Measurements from ENCODE around the gene ROBO1. TPM values are rescaled to one million over a fixed set of nuclear protein-coding genes. Genes with fewer than 3 reads are reported as not detected.

The ROBO1 gene
- total RNA-seq, 1 donor from 2014 or later, result 43.7 TPM

GRCh38 chr3:79418855-79419621 lies 348.8 kb downstream of the ROBO1 start:
- H3K27me3 Mint-ChIP-seq (ENCODE audit: low read depth), result no peaks in the 10 kb centered on the region
- no peak for TF ChIP-seq CTCF (IDR thresholded peaks at IDR 0.05)
- H3K4me1 Mint-ChIP-seq (ENCODE audit: low read depth), result peaks cover 25% of the 10 kb centered on the region
- H3K36me3 Mint-ChIP-seq (ENCODE audit: low read depth), result no peaks in the 10 kb centered on the region
- H3K9me3 Mint-ChIP-seq (ENCODE audit: low read depth), result peaks cover 3% of the 10 kb centered on the region
- no peak for DNase-seq (ENCODE audit: low spot score)
- H3K4me3 Mint-ChIP-seq (ENCODE audit: unreplicated experiment), result no peak overlapping the region
- H3K27ac Mint-ChIP-seq (ENCODE audit: unreplicated experiment), result no peak overlapping the region

GRCh38 chr3:79415356-79415755 lies 352.4 kb downstream of the ROBO1 start:
- no peak for DNase-seq (ENCODE audit: low spot score)
- Mint-ChIP-seq H3K27me3 (ENCODE audit: low read depth) (no peaks in the 10 kb centered on the region), H3K9me3 (ENCODE audit: low read depth) (peaks cover 3% of the 10 kb centered on the region), H3K4me3 (ENCODE audit: unreplicated experiment) (no peak overlapping the region), H3K4me1 (ENCODE audit: low read depth) (peaks cover 30% of the 10 kb centered on the region), H3K36me3 (ENCODE audit: low read depth) (no peaks in the 10 kb centered on the region), H3K27ac (ENCODE audit: unreplicated experiment) (peak overlapping the region; percentile 64)
- TF ChIP-seq CTCF (IDR thresholded peaks at IDR 0.05), result no peak

GRCh38 chr3:79414806-79415205 lies 353.0 kb downstream of the ROBO1 start:
- no peak for DNase-seq (ENCODE audit: low spot score)
- H3K9me3 Mint-ChIP-seq (ENCODE audit: low read depth), result peaks cover 3% of the 10 kb centered on the region
- H3K36me3 Mint-ChIP-seq (ENCODE audit: low read depth), result no peaks in the 10 kb centered on the region
- no peak overlapping the region for H3K4me3 Mint-ChIP-seq (ENCODE audit: unreplicated experiment)
- peaks cover 30% of the 10 kb centered on the region for H3K4me1 Mint-ChIP-seq (ENCODE audit: low read depth)
- H3K27ac Mint-ChIP-seq (ENCODE audit: unreplicated experiment), result no peak overlapping the region
- no peaks in the 10 kb centered on the region for H3K27me3 Mint-ChIP-seq (ENCODE audit: low read depth)
- TF ChIP-seq CTCF (IDR thresholded peaks at IDR 0.05), result no peak

- H3K4me1 Mint-ChIP-seq (ENCODE audit: low read depth), result peaks cover 26% of the 10 kb centered on the region
- H3K9me3 Mint-ChIP-seq (ENCODE audit: low read depth), result peaks cover 3% of the 10 kb centered on the region
- no peak for TF ChIP-seq CTCF (IDR thresholded peaks at IDR 0.05)
- no peak for DNase-seq (ENCODE audit: low spot score)
- H3K36me3 Mint-ChIP-seq (ENCODE audit: low read depth), result no peaks in the 10 kb centered on the region
- no peaks in the 10 kb centered on the region for H3K27me3 Mint-ChIP-seq (ENCODE audit: low read depth)
- no peak overlapping the region for H3K4me3 Mint-ChIP-seq (ENCODE audit: unreplicated experiment)
- H3K27ac Mint-ChIP-seq (ENCODE audit: unreplicated experiment), result no peak overlapping the region
These were observed 353.8 kb downstream of the ROBO1 start for GRCh38 chr3:79414035-79414434.

GRCh38 chr3:79412537-79412936 lies 355.3 kb downstream of the ROBO1 start:
- peaks cover 26% of the 10 kb centered on the region for H3K4me1 Mint-ChIP-seq (ENCODE audit: low read depth)
- DNase-seq (ENCODE audit: low spot score), result no peak
- peaks cover 3% of the 10 kb centered on the region for H3K9me3 Mint-ChIP-seq (ENCODE audit: low read depth)
- H3K4me3 Mint-ChIP-seq (ENCODE audit: unreplicated experiment), result no peak overlapping the region
- H3K27me3 Mint-ChIP-seq (ENCODE audit: low read depth), result no peaks in the 10 kb centered on the region
- TF ChIP-seq CTCF (IDR thresholded peaks at IDR 0.05), result no peak
- no peak overlapping the region for H3K27ac Mint-ChIP-seq (ENCODE audit: unreplicated experiment)
- H3K36me3 Mint-ChIP-seq (ENCODE audit: low read depth), result no peaks in the 10 kb centered on the region
